HG03039 (cell line): ENCODE data around the gene PHIP.

ENCODE experiments used
- ATAC-seq: cut with Tn5 transposase; IDR thresholded peaks from one replicate; pipeline ENCODE4 v1.9.1; 2021; ENCODE audit warnings: mild to moderate bottlenecking, moderate library complexity; ENCODE audit not compliant: unreplicated experiment

PHIP gene

GRCh38 chr6:79011940-79012339, 66.1 kb downstream of the PHIP start:
- ATAC-seq: no peak

DNA sequence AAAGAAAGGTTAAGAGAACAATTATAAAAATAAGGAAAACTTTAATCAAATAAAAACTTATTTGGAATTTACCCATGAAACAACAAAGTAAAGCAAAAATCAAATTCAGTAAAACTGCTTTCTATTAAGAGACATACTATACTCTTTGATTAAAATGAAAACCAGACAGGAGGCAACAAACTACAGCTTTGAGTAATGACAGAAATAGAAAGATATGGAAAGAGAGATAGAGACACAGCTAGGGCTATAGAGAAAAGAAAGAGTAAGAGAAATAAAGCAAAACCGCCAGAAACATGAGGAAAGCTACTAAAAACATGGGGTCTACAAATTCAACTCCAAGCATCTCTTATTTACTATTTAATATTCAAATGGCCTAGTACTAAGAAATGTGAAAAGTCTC, 67.6 kb downstream of the PHIP start:
- no peak for ATAC-seq

- ATAC-seq: no peak
Observed at GRCh38 chr6:79009819-79010218, 68.2 kb downstream of the PHIP start.

- ATAC-seq: no peak
Observed at GRCh38 chr6:79005497-79005896, 72.6 kb downstream of the PHIP start.

DNA sequence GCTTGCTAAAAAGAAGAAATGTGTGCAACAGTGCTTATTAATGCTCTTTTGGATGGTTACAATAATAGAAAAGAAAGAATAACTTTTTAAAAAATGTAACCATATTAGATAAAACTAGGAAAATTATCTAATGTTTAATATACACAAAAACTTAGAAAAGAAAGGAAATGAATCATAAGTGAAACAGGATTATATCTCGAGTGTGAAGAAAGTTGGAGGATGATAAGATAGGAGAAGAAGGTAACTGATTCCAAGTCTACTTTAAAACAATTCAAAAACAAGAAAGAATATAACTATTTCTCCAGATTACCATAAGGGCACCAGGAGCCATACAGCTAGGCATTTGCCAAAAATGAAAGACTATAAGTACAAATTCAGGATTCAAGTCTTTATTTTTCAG, 73.0 kb downstream of the PHIP start:
- ATAC-seq: no peak

- ATAC-seq: no peak
Observed at GRCh38 chr6:79004239-79004638, 73.8 kb downstream of the PHIP start.

GRCh38 chr6:79001415-79001814, 76.6 kb downstream of the PHIP start:
- ATAC-seq: no peak

GRCh38 chr6:78999737-79000136, 78.3 kb downstream of the PHIP start:
- ATAC-seq: no peak

GRCh38 chr6:78995946-78996345, 82.1 kb downstream of the PHIP start:
- ATAC-seq: no peak

DNA sequence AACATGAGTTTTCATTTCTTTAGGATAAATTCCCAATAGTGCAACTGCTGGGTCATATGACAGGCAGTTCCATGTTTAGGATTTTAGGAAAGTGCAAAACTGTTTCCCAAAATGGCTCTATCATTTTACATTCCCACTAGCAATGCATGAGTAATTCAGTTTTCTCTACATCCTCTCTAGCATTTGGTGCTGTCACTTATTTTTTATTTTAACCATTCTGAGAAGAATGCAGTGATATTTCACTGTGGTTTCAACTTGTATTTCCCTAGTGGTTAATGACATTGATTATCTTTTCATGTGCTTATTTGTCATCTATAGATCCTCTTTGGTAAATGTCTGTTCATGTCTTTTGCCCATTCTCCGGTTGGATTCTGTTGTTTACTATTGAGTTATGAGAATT, 82.7 kb downstream of the PHIP start:
- no peak for ATAC-seq

GRCh38 chr6:78993955-78994354, 84.1 kb downstream of the PHIP start:
- no peak for ATAC-seq

DNA sequence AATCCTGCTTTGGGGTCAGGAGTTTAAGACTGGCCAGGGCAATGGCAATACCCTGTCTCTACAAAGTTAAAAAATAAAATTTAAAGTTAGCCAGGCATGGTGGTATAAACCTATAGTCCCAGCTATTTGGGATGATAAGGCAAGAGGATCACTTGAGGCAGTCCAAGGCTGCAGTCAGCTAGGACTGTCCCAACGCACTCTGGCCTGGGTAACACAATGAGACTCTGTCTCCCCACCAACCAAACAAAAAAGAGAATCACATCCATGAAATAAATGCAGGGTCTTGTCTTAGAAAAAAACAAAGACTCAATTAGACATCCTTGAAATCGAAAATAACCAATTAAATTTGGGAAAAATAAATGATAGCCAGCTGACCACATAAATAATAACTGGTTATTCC, 88.9 kb downstream of the PHIP start:
- no peak for ATAC-seq

DNA sequence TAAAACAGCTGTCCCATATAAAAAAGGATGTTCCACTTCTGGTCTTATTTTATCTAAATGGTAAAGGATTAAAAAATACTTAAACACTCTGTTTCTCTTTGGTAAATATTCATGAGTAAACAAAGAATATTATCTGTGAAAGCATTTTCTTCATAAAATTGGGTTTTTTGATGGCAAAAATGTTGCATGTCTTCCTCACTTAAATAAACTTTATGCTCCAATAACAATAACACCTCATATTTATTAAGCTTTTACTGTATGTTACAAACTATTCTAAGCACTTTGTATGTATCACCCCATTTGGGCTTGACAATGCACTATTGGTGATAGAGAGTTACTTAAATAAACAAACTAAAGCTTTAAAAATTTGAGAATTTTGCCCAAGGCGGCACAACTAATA, 91.9 kb downstream of the PHIP start:
- no peak for ATAC-seq

GRCh38 chr6:78984225-78984950, 93.7 kb downstream of the PHIP start:
- no peak for ATAC-seq

DNA sequence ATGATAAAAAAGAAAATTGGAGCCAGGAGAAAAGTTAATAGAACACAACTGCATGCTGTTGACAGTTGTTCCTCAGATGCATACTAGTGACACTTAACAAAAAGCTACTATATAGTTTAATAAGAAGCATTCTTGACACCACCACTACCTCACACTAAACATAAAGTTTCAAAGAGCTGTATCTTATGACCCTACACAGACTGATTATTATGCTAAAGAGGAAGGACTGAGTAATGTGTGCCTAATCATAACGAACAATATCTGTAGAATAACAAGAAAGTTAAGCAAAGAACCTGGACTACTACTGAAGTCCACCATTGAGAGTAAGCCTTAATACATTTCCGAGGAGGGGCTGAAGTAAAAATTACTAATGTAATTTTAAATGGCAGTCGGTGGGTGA, 110.9 kb downstream of the PHIP start:
- no peak for ATAC-seq

- no peak for ATAC-seq
Observed at GRCh38 chr6:78966542-78966941, 111.5 kb downstream of the PHIP start.

DNA sequence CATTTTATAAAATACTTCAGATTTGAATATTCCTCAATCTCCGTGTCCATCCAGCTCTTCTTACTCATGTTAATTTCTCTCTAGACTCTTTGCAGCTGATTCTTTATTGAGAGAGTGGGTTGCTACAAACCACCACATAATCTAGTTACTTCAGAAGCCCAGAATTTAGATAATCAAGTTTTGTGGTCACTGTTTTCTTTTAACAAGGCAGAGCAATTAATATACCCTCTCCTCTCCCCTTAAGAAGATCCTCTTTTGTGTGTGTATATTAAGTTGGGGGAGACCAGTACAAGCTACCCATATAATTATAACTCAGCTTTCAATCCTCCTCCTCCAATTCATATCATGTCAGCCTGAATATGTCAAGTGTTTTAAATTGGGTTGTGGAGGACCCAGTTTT, 115.6 kb downstream of the PHIP start:
- no peak for ATAC-seq

DNA sequence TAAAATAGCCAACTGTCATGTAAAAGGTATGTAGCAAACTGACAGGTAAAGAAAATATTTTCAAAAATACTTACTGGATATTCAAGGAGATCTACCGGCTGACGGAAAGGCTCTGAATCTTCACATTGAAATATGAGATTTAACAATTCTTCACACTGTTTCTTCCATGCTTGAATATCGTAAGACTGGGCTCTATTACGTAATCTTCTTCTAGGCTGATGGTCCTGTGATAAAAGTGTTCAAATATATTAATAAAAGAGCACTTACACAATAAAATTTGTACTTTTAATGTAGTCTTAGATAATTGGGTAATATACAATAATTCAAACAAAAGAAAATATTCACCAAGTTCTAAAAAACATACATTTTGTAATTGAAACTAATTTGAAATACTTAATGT, 123.3 kb downstream of the PHIP start:
- ATAC-seq: no peak

DNA sequence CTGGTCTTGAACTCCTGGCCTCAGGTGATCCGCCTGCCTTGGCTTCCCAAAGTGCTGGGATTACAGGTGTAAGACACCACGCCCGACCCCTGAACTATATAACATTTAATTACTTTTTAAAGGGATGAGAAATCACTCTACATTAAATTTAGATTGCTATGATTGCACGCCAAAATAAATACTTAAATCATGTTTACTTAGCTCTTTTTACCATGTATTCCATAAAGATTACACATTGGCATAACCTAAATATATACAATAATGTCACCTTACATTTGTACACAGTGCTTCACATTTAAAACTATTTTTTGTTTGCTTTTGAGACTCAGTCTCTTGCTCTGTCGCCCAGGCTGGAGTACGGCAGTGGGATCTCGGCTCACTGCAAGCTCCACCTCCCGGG, 124.3 kb downstream of the PHIP start:
- no peak for ATAC-seq

- no peak for ATAC-seq
Observed at GRCh38 chr6:78952362-78952761, 125.7 kb downstream of the PHIP start.

GRCh38 chr6:78948785-78949184, 129.3 kb downstream of the PHIP start:
- ATAC-seq: no peak

GRCh38 chr6:78947962-78948361, 130.1 kb downstream of the PHIP start:
- no peak for ATAC-seq

- no peak for ATAC-seq
Observed at GRCh38 chr6:78947529-78947928, 130.5 kb downstream of the PHIP start.
